HepG2 (cell line): Measurements from ENCODE around the gene HIPK2. TPM values are rescaled to one million over a fixed set of nuclear protein-coding genes. Genes with fewer than 3 reads are reported as not detected.

ENCODE experiments used
- ATAC-seq: fragments of 200-7000 bp; cut with Tn5 transposase; 3 replicates; pipeline ENCODE4 v1.9.1; 2020; ENCODE audit warnings: mild to moderate bottlenecking, moderate library complexity
- BruUV-seq: library from RNA; stranded (reverse); fragments of 400-500 nt; replicated peaks from 2 replicates; lab custom pipeline; 2021; lab: Mats Ljungman, UMichigan
- CTCF ChIA-PET: fragments of 300-600 bp; formaldehyde crosslinking; extraction: SDS; loops from one replicate; lab custom pipeline; 2021; ENCODE audit warnings: low total read pairs, inconsistent platforms, low intra/inter-chr PET ratio; lab: Yijun Ruan, JAX
- POLR2A ChIA-PET: fragments of 350-600 bp; sonication (Branson Sonifier 250); formaldehyde crosslinking; loops from one replicate; lab custom pipeline; 2020; ENCODE audit warnings: antibody characterized with exemption, inconsistent platforms; lab: Yijun Ruan, JAX
- DNase-seq: peaks from one replicate; pipeline ENCODE4 v3.0.0-alpha.2; 2015; ENCODE audit warnings: low spot score
- FAIRE-seq: peaks from 3 replicates; lab custom pipeline; 2011; peaks lifted over from hg19 to GRCh38; lab: Jason Lieb, UNC
- H2AFZ ChIP-seq: one replicate; pipeline ENCODE4 v1.6.1; 2011; ENCODE audit warnings: low read length, inconsistent platforms
- H3K27ac ChIP-seq: fragments of 300-600 bp; 3 replicates; pipeline ENCODE4 v1.8.0; 2011; ENCODE audit warnings: mixed run types, mild to moderate bottlenecking, mixed read lengths, low read length, inconsistent platforms; ENCODE audit not compliant: insufficient read depth; ENCODE audit errors: extremely low read length
- H3K27me3 ChIP-seq, 2 experiments: fragments of 200-600 bp in 1 of 2; 2 replicates in 1 of 2; 3 replicates in 1 of 2; pipeline versions ENCODE4 v1.6.0 to v1.8.0; 2011; ENCODE audit warnings: low read length in 2 of 2, mild to moderate bottlenecking in 2 of 2, moderate library complexity in 2 of 2, inconsistent platforms in 1 of 2; ENCODE audit not compliant: insufficient read depth in 2 of 2, control insufficient read depth in 1 of 2
- H3K36me3 ChIP-seq, 2 experiments: fragments of 200-600 bp in 1 of 2; replicated peaks in 1 of 2; 2 replicates in 1 of 2; 3 replicates in 1 of 2; pipeline versions ENCODE4 v1.5.1 to v1.8.0; 2011; ENCODE audit warnings: low read length in 2 of 2, inconsistent platforms in 1 of 2; ENCODE audit not compliant: insufficient read depth in 2 of 2, control insufficient read depth in 1 of 2
- H3K4me1 ChIP-seq: 2 replicates; pipeline ENCODE4 v1.5.1; 2012; ENCODE audit warnings: low read length, inconsistent platforms; ENCODE audit not compliant: insufficient read depth
- H3K4me2 ChIP-seq: 2 replicates; pipeline ENCODE4 v1.6.0; 2011; ENCODE audit warnings: low read depth, low read length, inconsistent platforms
- H3K4me3 ChIP-seq, 3 experiments: fragments of 200-600 bp in 1 of 3; sonication (generic), shearing (Covaris generic) in 1 of 3; replicated peaks in 1 of 3; 2 replicates each; pipeline ENCODE4 v1.5.1; 2011 to 2016; ENCODE audit warnings: low read length in 3 of 3, inconsistent platforms in 2 of 3, low read depth in 2 of 3, mild to moderate bottlenecking in 2 of 3, control low read depth in 1 of 3, mixed read lengths in 1 of 3; ENCODE audit not compliant: insufficient read depth in 1 of 3
- H3K79me2 ChIP-seq: one replicate; pipeline ENCODE4 v1.6.1; 2011; ENCODE audit warnings: low read length, inconsistent platforms; ENCODE audit not compliant: insufficient read depth
- H3K9ac ChIP-seq: 2 replicates; pipeline ENCODE4 v1.6.0; 2011; ENCODE audit warnings: mild to moderate bottlenecking, low read depth, low read length, inconsistent platforms; ENCODE audit not compliant: insufficient read depth
- H3K9me3 ChIP-seq: 2 replicates; pipeline ENCODE4 v1.5.1; 2012; ENCODE audit warnings: mild to moderate bottlenecking, low read length
- H4K20me1 ChIP-seq: 2 replicates; pipeline ENCODE4 v1.6.0; 2011; ENCODE audit warnings: inconsistent platforms, mild to moderate bottlenecking, low read length, moderate library complexity; ENCODE audit not compliant: insufficient read depth
- ATM ChIP-seq: fragments of 450-650 bp; IDR thresholded peaks from 2 replicates; pipeline ENCODE4 v1.7.1; 2017; ENCODE audit warnings: mild to moderate bottlenecking, borderline replicate concordance
- EEA1 ChIP-seq: sonication (generic); formaldehyde crosslinking; IDR thresholded peaks from 2 replicates; pipeline ENCODE4 v1.5.1; 2020; ENCODE audit warnings: mild to moderate bottlenecking, missing genetic modification reagents, borderline replicate concordance
- HNRNPK ChIP-seq: fragments of 200-400 bp; formaldehyde crosslinking; IDR thresholded peaks from 2 replicates; pipeline ENCODE4 v1.6.1; 2018; ENCODE audit warnings: low read length, low read depth, moderate library complexity, mild to moderate bottlenecking; ENCODE audit not compliant: poor library complexity, severe bottlenecking
- RAD51 ChIP-seq: fragments of 450-650 bp; IDR thresholded peaks from 2 replicates; pipeline ENCODE4 v1.6.1; 2016; ENCODE audit warnings: borderline replicate concordance
- SMC3 ChIP-seq: IDR thresholded peaks from 2 replicates; pipeline ENCODE4 v1.6.1; 2011; ENCODE audit warnings: low read length, improper control_type of control experiment
- THAP11 ChIP-seq: IDR thresholded peaks from 2 replicates; pipeline ENCODE4 v1.6.1; 2016; ENCODE audit warnings: missing biosample characterization, missing genetic modification reagents
- ZFP82 ChIP-seq: sonication (generic); formaldehyde crosslinking; IDR thresholded peaks from 2 replicates; pipeline ENCODE4 v1.5.1; 2020; ENCODE audit warnings: mild to moderate bottlenecking, missing genetic modification reagents, borderline replicate concordance
- ZNF121 ChIP-seq: sonication (generic); formaldehyde crosslinking; IDR thresholded peaks from 2 replicates; pipeline ENCODE4 v1.5.0; 2020; ENCODE audit warnings: mild to moderate bottlenecking, missing genetic modification reagents
- ZNF567 ChIP-seq: sonication (generic); formaldehyde crosslinking; IDR thresholded peaks from 2 replicates; pipeline ENCODE4 v1.8.1; 2023; ENCODE audit warnings: mild to moderate bottlenecking, missing genetic modification reagents, borderline replicate concordance
- ZNF883 ChIP-seq: sonication (generic); formaldehyde crosslinking; IDR thresholded peaks from 2 replicates; pipeline ENCODE4 v1.5.1; 2020; ENCODE audit warnings: mild to moderate bottlenecking, missing genetic modification reagents; ENCODE audit errors: not compliant biosample characterization
- WGBS: methylation state at CpG from one replicate; pipeline ENCODE4 v1.1.6; 2017; ENCODE audit warnings: low lambda C conversion rate; 5-methylcytosine and 5-hydroxymethylcytosine counted together
- in situ Hi-C: cut with HindIII; loops from 2 replicates; pipeline ENCODE4 v1.10.0; 2017; ENCODE audit warnings: low pct_unique_long_range_greater_than_20kb; ENCODE audit not compliant: extremely low pct_ligation_motif_present
- intact Hi-C: fragments of 100-400 bp; cut with micrococcal nuclease; formaldehyde crosslinking; loops from one replicate; pipeline ENCODE4 v1.10.0; 2022; ENCODE audit not compliant: unreplicated experiment
- polyA plus RNA-seq, 8 experiments: library from polyadenylated mRNA; depleted of rRNA in 3 of 8; stranded (reverse) in 7 of 8; unstranded in 1 of 8; fragments of >200 nt; fragmentation: Illumina TruSeq in 4 of 8; extraction: Trizol in 4 of 8; gene quantifications; 2 replicates each; pipeline versions ENCODE4 v1.2.1 to v1.2.3, GENCODE V29; 2011 to 2016; ENCODE audit warnings: low read depth in 4 of 8, missing spikeins in 1 of 8, mixed read lengths in 1 of 8; ENCODE audit not compliant: insufficient read depth in 1 of 8
- total RNA-seq, 5 experiments: library from RNA; depleted of rRNA; stranded (reverse); fragments of >200 nt; fragmentation: Illumina TruSeq; extraction: Trizol; gene quantifications; 2 replicates each; pipeline ENCODE4 v1.2.3, GENCODE V29; 2016; ENCODE audit warnings: low read depth in 1 of 5
- TF ChIP-seq, protein P1 (sequence below): sonication (generic); formaldehyde crosslinking; IDR thresholded peaks from 2 replicates; pipeline ENCODE4 v1.5.0; 2020; ENCODE audit warnings: mild to moderate bottlenecking, missing genetic modification reagents
- TF ChIP-seq, protein P2 (sequence below), 2 experiments: sonication (generic) in 1 of 2; formaldehyde crosslinking in 1 of 2; IDR thresholded peaks; 2 replicates each; pipeline versions ENCODE4 v1.4.0 to v1.6.1; 2018 to 2020; ENCODE audit warnings: missing genetic modification reagents in 2 of 2, borderline replicate concordance in 1 of 2, low read depth in 1 of 2, mild to moderate bottlenecking in 1 of 2, missing biosample characterization in 1 of 2
- TF ChIP-seq, protein P3 (sequence below): IDR thresholded peaks from 2 replicates; pipeline ENCODE4 v1.6.1; 2016

The HIPK2 gene
- total and polyA plus RNA-seq, 2 of the 13 experiments (the other 11 are each of a cell fraction or from before 2014, with no cell fraction given), result 14.4 to 20.2 TPM

DNA sequence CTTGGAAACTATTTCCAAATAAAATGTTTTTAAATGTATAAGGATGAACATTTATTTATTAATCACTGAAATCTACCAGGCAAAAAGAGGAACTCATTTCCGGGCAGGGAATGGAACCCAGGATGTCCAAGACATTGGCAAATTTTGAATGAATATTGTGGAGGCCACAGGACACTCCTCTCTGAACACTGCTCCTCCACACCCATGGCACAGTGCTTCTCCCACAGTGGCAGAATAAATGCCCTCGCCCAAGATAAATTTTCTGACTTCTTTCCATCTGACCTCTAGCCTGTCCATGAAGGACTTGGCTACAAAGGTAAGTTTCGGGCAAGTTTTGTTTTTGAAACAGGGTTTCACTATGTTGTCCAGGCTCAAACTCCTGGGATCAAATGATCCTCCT is 39.0 kb downstream of the HIPK2 start:
- Histone ChIP-seq H3K27ac (peak overlapping the region; percentile 65), H3K27me3 (no peaks in the 10 kb centered on the region), H3K36me3 (peaks cover 1 to 15% of the 10 kb centered on the region in 2 experiments; a peak in 3 of 5 replicates), H3K4me3 (no peak overlapping the region), H3K9me3 (no peaks in the 10 kb centered on the region), H4K20me1 (peaks cover 42% of the 10 kb centered on the region), H3K79me2 (peaks cover 93% of the 10 kb centered on the region), H3K4me1 (peaks cover 89% of the 10 kb centered on the region), H2AFZ (no peak overlapping the region), H3K9ac (0 out of 2 replicates have a peak overlapping the region, but pooled peaks have one; percentile 3), H3K4me2 (0 out of 2 replicates have a peak overlapping the region, but pooled peaks have one; percentile 18)
- in situ Hi-C loops, result no loop called here
- intact Hi-C loops, result loop anchor here (2.0 kb wide), 1 partner anchor 34 kb away; no protein-coding TSS in a partner anchor
- FAIRE-seq, result no peak
- no peak for ATAC-seq
- BruUV-seq, result no TSS peak
- DNase-seq, result no peak
- WGBS, result 94% methylated on average over 3 of the region's 3 CpGs
- 0 out of 2 replicates have a peak, but pooled peaks have one; percentile 12 for TF ChIP-seq ZNF121 (CRISPR knock-in tag)
- TF ChIP-seq HNRNPK, result peak; percentile 47
- TF ChIP-seq EEA1 (CRISPR knock-in tag), result no peak
- ChIA-PET CTCF (no interaction called here), POLR2A (interaction anchor here (1.1 kb wide), 1 partner anchor 79 kb away, joined by 3 read pairs; no protein-coding TSS in a partner anchor)

DNA sequence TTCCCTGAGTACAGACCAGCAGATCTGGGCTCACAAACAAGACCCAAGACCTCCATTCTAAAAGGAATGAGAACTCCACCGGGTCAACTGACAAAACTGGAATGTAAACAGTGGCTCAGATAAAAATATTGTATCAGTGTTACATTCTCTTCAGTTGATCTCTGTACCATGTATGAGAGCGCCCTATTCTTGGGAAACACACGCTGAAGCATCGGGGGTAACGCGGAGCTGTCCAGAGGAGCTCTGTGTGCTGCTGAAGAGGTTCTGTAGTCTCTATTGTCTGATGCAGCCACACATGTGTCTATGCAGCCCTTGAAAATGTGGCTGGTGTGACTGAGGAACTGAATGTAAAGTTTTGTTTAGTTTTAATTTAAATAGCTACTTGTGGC is 39.7 kb downstream of the HIPK2 start:
- H3K4me1 ChIP-seq, result peaks cover 85% of the 10 kb centered on the region
- intact Hi-C loops (loop anchor here (2.0 kb wide), 1 partner anchor 35 kb away; no protein-coding TSS in a partner anchor), in situ Hi-C loops (no loop called here)
- DNase-seq, result peak; percentile 86
- peak; percentile 40 for FAIRE-seq
- 26% methylated on average over 6 of the region's 6 CpGs for WGBS
- peaks cover 3 to 15% of the 10 kb centered on the region in 2 experiments; a peak in 3 of 5 replicates for H3K36me3 ChIP-seq
- H3K79me2 ChIP-seq, result peaks cover 93% of the 10 kb centered on the region
- no peaks in the 10 kb centered on the region for H3K9me3 ChIP-seq
- ChIA-PET CTCF (no interaction called here), POLR2A (interaction anchor here (1.1 kb wide), 1 partner anchor 78 kb away, joined by 3 read pairs; no protein-coding TSS in a partner anchor)
- H3K9ac ChIP-seq, result peak overlapping the region; percentile 12; the same call in 1 of the 2 replicates
- H3K27ac ChIP-seq, result peak overlapping the region; percentile 65
- H3K27me3 ChIP-seq, result no peaks in the 10 kb centered on the region
- peak; percentile 80 for ATAC-seq
- no peak overlapping the region; a peak in 1 of 6 replicates for H3K4me3 ChIP-seq
- H2AFZ ChIP-seq, result no peak overlapping the region
- H3K4me2 ChIP-seq, result peak overlapping the region; percentile 46
- peaks cover 35% of the 10 kb centered on the region for H4K20me1 ChIP-seq
- BruUV-seq, result no TSS peak
- TF ChIP-seq SMC3, result no peak
- no peak for TF ChIP-seq ZNF567 (CRISPR knock-in tag)
- no peak for TF ChIP-seq THAP11 (CRISPR knock-in tag)
- TF ChIP-seq ATM, result no peak
- TF ChIP-seq, protein P1, sequence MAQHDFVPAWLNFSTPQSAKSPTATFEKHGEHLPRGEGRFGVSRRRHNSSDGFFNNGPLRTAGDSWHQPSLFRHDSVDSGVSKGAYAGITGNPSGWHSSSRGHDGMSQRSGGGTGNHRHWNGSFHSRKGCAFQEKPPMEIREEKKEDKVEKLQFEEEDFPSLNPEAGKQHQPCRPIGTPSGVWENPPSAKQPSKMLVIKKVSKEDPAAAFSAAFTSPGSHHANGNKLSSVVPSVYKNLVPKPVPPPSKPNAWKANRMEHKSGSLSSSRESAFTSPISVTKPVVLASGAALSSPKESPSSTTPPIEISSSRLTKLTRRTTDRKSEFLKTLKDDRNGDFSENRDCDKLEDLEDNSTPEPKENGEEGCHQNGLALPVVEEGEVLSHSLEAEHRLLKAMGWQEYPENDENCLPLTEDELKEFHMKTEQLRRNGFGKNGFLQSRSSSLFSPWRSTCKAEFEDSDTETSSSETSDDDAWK (CRISPR knock-in tag), result no peak
- no peak for TF ChIP-seq ZNF883 (CRISPR knock-in tag)
- TF ChIP-seq, protein P2, sequence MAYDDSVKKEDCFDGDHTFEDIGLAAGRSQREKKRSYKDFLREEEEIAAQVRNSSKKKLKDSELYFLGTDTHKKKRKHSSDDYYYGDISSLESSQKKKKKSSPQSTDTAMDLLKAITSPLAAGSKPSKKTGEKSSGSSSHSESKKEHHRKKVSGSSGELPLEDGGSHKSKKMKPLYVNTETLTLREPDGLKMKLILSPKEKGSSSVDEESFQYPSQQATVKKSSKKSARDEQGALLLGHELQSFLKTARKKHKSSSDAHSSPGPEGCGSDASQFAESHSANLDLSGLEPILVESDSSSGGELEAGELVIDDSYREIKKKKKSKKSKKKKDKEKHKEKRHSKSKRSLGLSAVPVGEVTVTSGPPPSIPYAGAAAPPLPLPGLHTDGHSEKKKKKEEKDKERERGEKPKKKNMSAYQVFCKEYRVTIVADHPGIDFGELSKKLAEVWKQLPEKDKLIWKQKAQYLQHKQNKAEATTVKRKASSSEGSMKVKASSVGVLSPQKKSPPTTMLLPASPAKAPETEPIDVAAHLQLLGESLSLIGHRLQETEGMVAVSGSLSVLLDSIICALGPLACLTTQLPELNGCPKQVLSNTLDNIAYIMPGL (CRISPR knock-in tag; IDR thresholded peaks at IDR 0.05; ENCODE audit: borderline replicate concordance in 1 of 2, low read depth in 1 of 2), result no peak
- no peak for TF ChIP-seq ZFP82
- TF ChIP-seq RAD51, result no peak
- TF ChIP-seq, protein P3, sequence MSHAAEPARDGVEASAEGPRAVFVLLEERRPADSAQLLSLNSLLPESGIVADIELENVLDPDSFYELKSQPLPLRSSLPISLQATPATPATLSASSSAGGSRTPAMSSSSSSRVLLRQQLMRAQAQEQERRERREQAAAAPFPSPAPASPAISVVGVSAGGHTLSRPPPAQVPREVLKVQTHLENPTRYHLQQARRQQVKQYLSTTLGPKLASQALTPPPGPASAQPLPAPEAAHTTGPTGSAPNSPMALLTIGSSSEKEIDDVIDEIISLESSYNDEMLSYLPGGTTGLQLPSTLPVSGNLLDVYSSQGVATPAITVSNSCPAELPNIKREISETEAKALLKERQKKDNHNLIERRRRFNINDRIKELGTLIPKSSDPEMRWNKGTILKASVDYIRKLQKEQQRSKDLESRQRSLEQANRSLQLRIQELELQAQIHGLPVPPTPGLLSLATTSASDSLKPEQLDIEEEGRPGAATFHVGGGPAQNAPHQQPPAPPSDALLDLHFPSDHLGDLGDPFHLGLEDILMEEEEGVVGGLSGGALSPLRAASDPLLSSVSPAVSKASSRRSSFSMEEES (CRISPR knock-in tag), result no peak
